Endothelial cell of umbilical vein (primary cell): ENCODE data around the gene RGS12. TPM values are rescaled to one million over a fixed set of nuclear protein-coding genes. Genes with fewer than 3 reads are reported as not detected.

Experiments
- Bru-seq: library from RNA; stranded (reverse); fragments of 400-500 nt; gene quantifications from one replicate; lab custom pipeline; 2021; lab: Mats Ljungman, UMichigan
- BruChase-seq, 2 experiments: library from RNA; stranded (reverse); fragments of 400-500 nt; gene quantifications; one replicate each; lab custom pipeline; 2021; lab: Mats Ljungman, UMichigan
- BruUV-seq: library from RNA; stranded (reverse); fragments of 400-500 nt; replicated peaks from 2 replicates; lab custom pipeline; 2021; lab: Mats Ljungman, UMichigan
- CTCF ChIA-PET: fragments of 300-600, 350-600 bp; sonication (Branson Sonifier 250); formaldehyde crosslinking; loops from one replicate; lab custom pipeline; 2021; ENCODE audit warnings: antibody characterized with exemption, inconsistent platforms; lab: Charles Lee
- POLR2A ChIA-PET: fragments of 300-600, 350-600 bp; sonication (Branson Sonifier 250); formaldehyde crosslinking; loops from one replicate; lab custom pipeline; 2021; ENCODE audit warnings: antibody characterized with exemption, inconsistent platforms; lab: Charles Lee
- DNase-seq: peaks from one replicate; pipeline ENCODE4 v3.0.0-alpha.2; 2011; ENCODE audit warnings: low read depth, low spot score
- FAIRE-seq: peaks from 2 replicates; lab custom pipeline; 2011; peaks lifted over from hg19 to GRCh38; lab: Jason Lieb, UNC
- H2AFZ ChIP-seq: 2 replicates; pipeline ENCODE4 v1.6.0; 2012; ENCODE audit warnings: low read depth, low read length, control low read depth, inconsistent platforms
- H3K27ac ChIP-seq: 2 replicates; pipeline ENCODE4 v1.5.1; 2011; ENCODE audit warnings: low read depth, mild to moderate bottlenecking, control low read depth, low read length, moderate library complexity; ENCODE audit not compliant: insufficient read depth
- H3K27me3 ChIP-seq, 2 experiments: 2 replicates each; pipeline versions ENCODE4 v1.6.0 to v1.6.1; 2011; ENCODE audit warnings: low read length in 2 of 2, mixed read lengths in 1 of 2; ENCODE audit not compliant: control insufficient read depth in 2 of 2, insufficient read depth in 2 of 2
- H3K36me3 ChIP-seq, 2 experiments: 2 replicates in 1 of 2; 3 replicates in 1 of 2; pipeline ENCODE4 v1.5.1; 2011; ENCODE audit warnings: low read length in 2 of 2, mild to moderate bottlenecking in 1 of 2, moderate library complexity in 1 of 2; ENCODE audit not compliant: control insufficient read depth in 2 of 2, insufficient read depth in 2 of 2; ENCODE audit errors: extremely low read depth in 1 of 2
- H3K4me1 ChIP-seq: 3 replicates; pipeline ENCODE4 v1.5.1; 2011; ENCODE audit warnings: mild to moderate bottlenecking, low read length; ENCODE audit not compliant: control insufficient read depth, insufficient read depth; ENCODE audit errors: extremely low read depth
- H3K4me2 ChIP-seq: 2 replicates; pipeline ENCODE4 v1.6.1; 2011; ENCODE audit warnings: low read length, control low read depth, mixed read lengths; ENCODE audit not compliant: insufficient read depth
- H3K4me3 ChIP-seq, 3 experiments: fragments of 200-600 bp in 1 of 3; sonication (generic), shearing (Covaris generic) in 1 of 3; replicated peaks in 1 of 3; 2 replicates each; pipeline ENCODE4 v1.5.1; 2011 to 2016; ENCODE audit warnings: control low read depth in 3 of 3, low read length in 3 of 3, mild to moderate bottlenecking in 2 of 3, inconsistent platforms in 1 of 3, low read depth in 1 of 3, moderate library complexity in 1 of 3; ENCODE audit not compliant: insufficient read depth in 1 of 3
- H3K79me2 ChIP-seq: 2 replicates; pipeline ENCODE4 v1.6.0; 2012; ENCODE audit warnings: low read length, inconsistent platforms; ENCODE audit not compliant: control insufficient read depth, insufficient read depth
- H3K9ac ChIP-seq: replicated peaks from 2 replicates; pipeline ENCODE3; 2011; ENCODE audit warnings: low read length, control low read depth; ENCODE audit not compliant: insufficient read depth; ENCODE audit errors: extremely low read depth
- H3K9me1 ChIP-seq: replicated peaks from 3 replicates; pipeline ENCODE4 v1.6.0; 2011; ENCODE audit warnings: mild to moderate bottlenecking, low read length; ENCODE audit not compliant: control insufficient read depth, insufficient read depth; ENCODE audit errors: extremely low read depth
- H3K9me3 ChIP-seq: replicated peaks from 2 replicates; pipeline ENCODE4 v1.5.1; 2012; ENCODE audit warnings: low read length, inconsistent platforms; ENCODE audit not compliant: control insufficient read depth, insufficient read depth
- H4K20me1 ChIP-seq: replicated peaks from 2 replicates; pipeline ENCODE3; 2011; ENCODE audit warnings: mild to moderate bottlenecking, low read length; ENCODE audit not compliant: control insufficient read depth, insufficient read depth; ENCODE audit errors: extremely low read depth
- CTCF ChIP-seq, 2 donors: IDR thresholded peaks; 1 replicate in 1 of 2; 2 replicates in 1 of 2; pipeline ENCODE4 v1.5.1; 2011; ENCODE audit warnings: low read length in 2 of 2, mild to moderate bottlenecking in 2 of 2, moderate library complexity in 2 of 2, control low read depth in 1 of 2, inconsistent platforms in 1 of 2, low read depth in 1 of 2; ENCODE audit not compliant: insufficient read depth in 1 of 2; ENCODE audit errors: extremely low read depth in 1 of 2
- EZH2 ChIP-seq: IDR thresholded peaks from 2 replicates; pipeline ENCODE4 v1.6.1; 2012; ENCODE audit warnings: borderline replicate concordance, low read depth, mild to moderate bottlenecking, moderate library complexity, low read length, inconsistent platforms; ENCODE audit not compliant: severe bottlenecking
- FOS ChIP-seq: IDR thresholded peaks from 2 replicates; pipeline ENCODE4 v1.6.1; 2011; ENCODE audit warnings: mild to moderate bottlenecking, low read length, moderate library complexity, borderline replicate concordance; ENCODE audit not compliant: insufficient read depth
- GATA2 ChIP-seq: IDR thresholded peaks from 2 replicates; pipeline ENCODE4 v1.7.0; 2011; ENCODE audit warnings: low read depth, mild to moderate bottlenecking, moderate library complexity, mixed read lengths, low read length; ENCODE audit not compliant: insufficient read length, insufficient read depth
- JUN ChIP-seq: IDR thresholded peaks from 2 replicates; pipeline ENCODE4 v1.6.1; 2011; ENCODE audit warnings: borderline replicate concordance, low read depth; ENCODE audit not compliant: insufficient read length, insufficient read depth
- MAX ChIP-seq: IDR thresholded peaks from 2 replicates; pipeline ENCODE4 v1.6.1; 2011; ENCODE audit not compliant: insufficient read depth, insufficient read length
- MYC ChIP-seq: IDR thresholded peaks from one replicate; pipeline ENCODE4 v1.6.1; 2011; ENCODE audit warnings: mild to moderate bottlenecking, low read depth, low read length
- POLR2A ChIP-seq: IDR thresholded peaks from 2 replicates; pipeline ENCODE4 v1.6.1; 2012; ENCODE audit warnings: low read depth, mild to moderate bottlenecking, control low read depth, low read length
- POLR2AphosphoS5 ChIP-seq: IDR thresholded peaks from 2 replicates; pipeline ENCODE4 v1.6.1; 2012; ENCODE audit warnings: low read depth, mild to moderate bottlenecking, control low read depth, low read length, moderate library complexity; ENCODE audit not compliant: insufficient read depth
- dilution Hi-C: fragments of 300-500 bp; cut with MboI; formaldehyde crosslinking; loops from one replicate; pipeline ENCODE4 v1.15.0; 2019; ENCODE audit warnings: low sequenced_read_pairs; ENCODE audit not compliant: extremely low pct_ligation_motif_present
- intact Hi-C: fragments of 100-400 bp; cut with micrococcal nuclease; formaldehyde crosslinking; loops from one replicate; pipeline ENCODE4 v1.10.0; 2022
- long read RNA-seq: library from polyadenylated mRNA; stranded (forward); transcript quantifications from one replicate; pipeline ENCODE4 v2.0.0, GENCODE V29; 2021
- polyA minus RNA-seq, 3 experiments: library from RNA; depleted of rRNA, polyadenylated mRNA; stranded (reverse); fragments of >200 nt; gene quantifications; 1 replicate in 1 of 3; 2 replicates in 2 of 3; pipeline ENCODE4 v1.2.3, GENCODE V29; 2011
- polyA plus RNA-seq, 4 experiments: library from polyadenylated mRNA; depleted of rRNA in 3 of 4; stranded (reverse) in 3 of 4; unstranded in 1 of 4; fragments of >200 nt; gene quantifications; 2 replicates each; pipeline versions ENCODE4 v1.2.1 to v1.2.3, GENCODE V29; 2011 to 2012; ENCODE audit warnings: missing spikeins in 1 of 4
- total RNA-seq: library from RNA; stranded (reverse); gene quantifications from 2 replicates; pipeline ENCODE4 v1.2.3, GENCODE V29; 2021

The RGS12 gene
- 75.4 and 78.0 TPM in 2 replicates for total RNA-seq
- 38.1 and 65.2 TPM in 2 replicates for polyA plus RNA-seq
- polyA plus RNA-seq (2011; cell fraction: cytosol; rRNA removed), result 25.3 and 31.2 TPM in 2 replicates
- polyA plus RNA-seq (2011; cell fraction: nucleus; rRNA removed), result 102 and 126 TPM in 2 replicates
- 38.5 and 42.4 TPM in 2 replicates for polyA plus RNA-seq (2012)
- polyA minus RNA-seq, result 49.0 and 68.5 TPM in 2 replicates
- polyA minus RNA-seq (2011; cell fraction: cytosol; rRNA and poly(A)+ RNA removed), result 2.3 TPM
- 62.7 and 105 TPM in 2 replicates for polyA minus RNA-seq (2011; cell fraction: nucleus; rRNA and poly(A)+ RNA removed)
- Bru-seq, nascent RNA, result percentile 76 among the genes with signal in this experiment
- percentile 86 among the genes with signal in this experiment for BruChase-seq, experiment 1, labeled RNA remaining after a 6-hour chase
- BruChase-seq, experiment 2, labeled RNA remaining after a 2-hour chase, result percentile 88 among the genes with signal in this experiment
- long read RNA-seq, partial matches to known transcripts, result 16 of 65 reads
- long read RNA-seq, other reads (novel, unspliced or antisense), result 47 of 65 reads

- peaks cover 42% of the 10 kb centered on the region for H3K79me2 ChIP-seq
- H4K20me1 ChIP-seq, result no peaks in the 10 kb centered on the region
- peak within 1 kb of the TSS; percentile 78 for H3K27ac ChIP-seq
- CTCF ChIA-PET, result interaction anchor here (0.8 to 1.8 kb wide), 4 partner anchors 12 to 188 kb away, joined by 3 to 5 read pairs (median 3); no protein-coding TSS in a partner anchor
- H3K4me2 ChIP-seq, result peak within 1 kb of the TSS; percentile 70
- BruUV-seq, result no TSS peak
- no peaks in the 10 kb centered on the region for H3K9me1 ChIP-seq
- DNase-seq (peak; percentile 91), FAIRE-seq (peak; percentile 94)
- peak within 1 kb of the TSS; percentile 70 to 76 (median 75) for H3K4me3 ChIP-seq
- peak within 1 kb of the TSS; percentile 40 for H2AFZ ChIP-seq
- H3K27me3 ChIP-seq, result no peaks in the 10 kb centered on the region
- intact Hi-C loops (loop anchor here (1.0 to 5.0 kb wide), 3 partner anchors 50 to 220 kb away; partner anchors contain the start of genes HTT and HTT-AS), dilution Hi-C loops (no loop called here)
- TF ChIP-seq EZH2 (no peak), POLR2A (peak; percentile 70), JUN (no peak), FOS (no peak), MYC (no peak), POLR2AphosphoS5 (peak; percentile 67), GATA2 (no peak), MAX (peak; percentile 11), CTCF (IDR thresholded peaks at IDR 0.05; ENCODE audit: extremely low read depth in 1 of 2, insufficient read depth in 1 of 2, low read depth in 1 of 2, low read length in 2 of 2) (no peak)
- H3K9ac ChIP-seq, result peak within 1 kb of the TSS; percentile 96
- H3K4me1 ChIP-seq, result peaks cover 18% of the 10 kb centered on the region
- POLR2A ChIA-PET, result interaction anchor here (1.2 to 1.5 kb wide), 3 partner anchors 12 to 43 kb away, joined by 3 to 4 read pairs (median 4); no protein-coding TSS in a partner anchor
- no peaks in the 10 kb centered on the region for H3K9me3 ChIP-seq
- H3K36me3 ChIP-seq, result no peaks in the 10 kb centered on the region
Observed at GRCh38 chr4:3292571-3293400, at the start of gene RGS12. RGS12 (plus strand) TSS chr4:3293021; CDS start chr4:3316171, 23,150 bp downstream.
